M059J (cell line): Measurements from ENCODE around the gene PRELID2. TPM values are rescaled to one million over a fixed set of nuclear protein-coding genes. Genes with fewer than 3 reads are reported as not detected.
A peak's percentile ranks its signal among the peaks of the same experiment; 100 is the strongest.
"Not testable (repeated sequence)": the region's sequence is repeated elsewhere in the genome, so short reads cannot be mapped to it uniquely, and the experiment has no call there.

Experiments used
- DNase-seq: peaks from one replicate; pipeline ENCODE4 v3.0.0-alpha.2; 2012; ENCODE audit warnings: low read depth
- total RNA-seq: library from RNA; depleted of rRNA; stranded (reverse); fragments of >200 nt; shearing (Covaris generic); gene quantifications from 2 replicates; pipeline ENCODE4 v1.2.3, GENCODE V29; 2014; rRNA removed

The PRELID2 gene
- total RNA-seq, 1 experiment from 2014 or later: 15.5 TPM

DNA sequence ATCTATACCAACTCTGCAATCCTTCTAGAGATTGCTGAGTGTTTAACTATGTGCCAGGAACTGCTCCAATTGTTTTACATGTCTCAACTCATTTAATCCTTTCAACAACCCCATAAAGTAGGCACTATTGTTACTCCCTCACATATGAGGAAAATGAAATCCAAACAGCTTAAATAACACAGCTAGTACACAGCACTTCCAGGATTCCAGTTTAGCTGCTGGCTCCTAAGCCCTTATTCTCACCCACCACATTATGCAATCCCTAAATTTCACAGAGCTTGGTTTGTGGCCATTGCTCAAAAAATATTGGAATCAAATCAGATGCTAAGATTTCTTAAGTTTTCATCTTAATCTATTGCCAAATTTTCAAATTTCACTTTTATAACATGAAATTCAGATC lies 84.9 kb downstream of the PRELID2 start:
- no peak for DNase-seq

GRCh38 chr5:145743396-145744061 lies 91.6 kb downstream of the PRELID2 start:
- peak; percentile 52 for DNase-seq

- no peak for DNase-seq
These were observed 95.3 kb downstream of the PRELID2 start for GRCh38 chr5:145739843-145740242.

DNA sequence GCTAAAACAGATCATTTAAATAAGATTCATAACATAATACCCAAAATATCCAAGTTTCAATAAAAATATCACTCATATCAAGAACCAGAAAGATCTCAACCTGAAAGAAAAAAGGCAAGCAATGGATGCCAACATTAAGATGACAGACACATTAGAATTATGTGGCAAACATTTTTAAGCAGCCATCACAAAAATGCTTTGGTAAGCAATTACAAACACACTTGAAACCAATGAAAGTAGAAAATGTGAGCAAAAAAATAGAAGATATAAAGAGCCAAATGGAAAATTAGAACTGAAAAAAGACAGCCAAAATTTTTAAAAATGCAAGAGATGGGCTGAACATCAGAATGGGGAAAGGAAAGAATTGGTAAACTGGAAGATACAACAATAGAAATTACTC lies 96.9 kb downstream of the PRELID2 start:
- DNase-seq: no peak

DNA sequence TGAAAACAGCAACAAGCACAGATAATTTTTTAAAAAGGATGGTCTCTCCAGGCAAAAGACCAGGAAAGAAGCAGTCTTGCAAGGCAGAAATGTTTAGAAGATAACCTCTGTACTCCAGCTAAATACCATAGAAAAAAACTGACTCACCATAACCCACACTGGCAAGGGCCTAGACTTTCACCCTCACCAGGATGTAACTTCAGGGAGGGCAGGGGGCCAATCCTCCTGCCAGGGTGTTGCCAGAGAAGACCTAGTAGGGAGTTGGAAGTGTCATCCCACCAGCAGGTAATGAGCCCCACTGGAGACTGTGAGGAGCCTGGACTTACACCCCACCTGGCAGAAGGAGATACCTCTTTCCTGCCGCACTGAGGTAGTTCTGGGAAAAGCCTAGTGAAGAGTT lies 97.6 kb downstream of the PRELID2 start:
- no peak for DNase-seq

DNA sequence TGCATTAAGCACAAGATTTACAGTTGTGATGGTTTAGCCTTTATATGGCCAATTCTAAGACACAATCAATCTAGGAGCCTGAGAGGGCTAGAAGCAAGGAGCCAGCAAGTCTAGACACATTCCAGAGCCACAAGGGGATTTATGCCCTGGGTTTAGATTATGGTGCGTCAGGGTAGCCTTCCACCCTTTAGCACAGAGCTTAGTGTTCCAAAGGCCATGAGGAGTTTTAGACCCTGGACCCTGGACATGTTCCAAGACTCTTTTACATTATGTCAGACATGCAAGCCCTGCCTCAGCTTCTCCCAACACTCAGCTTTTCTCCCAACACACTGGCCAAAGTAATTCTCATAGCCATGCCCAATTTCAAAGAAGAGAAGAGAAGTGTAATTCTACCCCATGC lies 105.2 kb downstream of the PRELID2 start:
- not testable (repeated sequence) for DNase-seq

DNA sequence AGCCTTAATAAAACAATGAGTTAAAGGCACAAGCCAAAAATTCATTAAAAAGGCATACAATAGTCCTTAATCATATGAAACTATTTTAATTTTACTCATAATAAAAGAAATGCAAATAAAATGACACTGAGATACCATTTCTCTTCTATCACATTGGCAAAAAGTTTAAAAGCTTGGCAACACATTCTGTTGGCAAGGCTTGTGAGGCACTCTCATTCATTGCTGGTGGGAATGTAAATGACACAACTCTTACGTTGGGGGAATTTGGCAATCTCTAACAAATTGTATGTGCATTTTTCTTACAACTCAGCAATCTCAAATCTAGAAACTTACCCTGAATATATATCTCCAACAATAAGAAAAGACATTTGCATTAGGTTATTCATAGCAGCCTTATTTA lies 111.6 kb downstream of the PRELID2 start:
- DNase-seq: no peak

GRCh38 chr5:145718956-145719355 lies 116.2 kb downstream of the PRELID2 start:
- DNase-seq: peak; percentile 36

DNA sequence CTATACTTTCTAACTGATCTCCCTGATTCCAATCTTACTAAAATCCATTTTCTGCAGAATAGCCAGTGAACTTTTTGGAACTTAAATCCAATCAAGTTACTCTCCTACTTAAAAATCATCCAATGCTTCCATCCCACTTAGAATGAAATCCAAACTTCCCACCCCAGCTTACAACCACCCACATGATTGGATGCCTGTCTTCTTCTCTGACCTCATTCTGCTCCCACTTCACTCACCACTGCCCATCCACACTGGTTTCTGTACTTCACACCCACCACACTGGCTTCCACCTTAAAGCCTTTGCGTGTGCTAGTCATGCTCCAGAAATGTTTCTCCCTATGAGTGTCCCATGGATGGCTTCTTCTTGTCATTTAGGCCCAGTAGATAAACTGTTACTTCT lies 119.7 kb downstream of the PRELID2 start:
- no peak for DNase-seq

- no peak for DNase-seq
These were observed 122.9 kb downstream of the PRELID2 start for GRCh38 chr5:145712245-145712644.

DNA sequence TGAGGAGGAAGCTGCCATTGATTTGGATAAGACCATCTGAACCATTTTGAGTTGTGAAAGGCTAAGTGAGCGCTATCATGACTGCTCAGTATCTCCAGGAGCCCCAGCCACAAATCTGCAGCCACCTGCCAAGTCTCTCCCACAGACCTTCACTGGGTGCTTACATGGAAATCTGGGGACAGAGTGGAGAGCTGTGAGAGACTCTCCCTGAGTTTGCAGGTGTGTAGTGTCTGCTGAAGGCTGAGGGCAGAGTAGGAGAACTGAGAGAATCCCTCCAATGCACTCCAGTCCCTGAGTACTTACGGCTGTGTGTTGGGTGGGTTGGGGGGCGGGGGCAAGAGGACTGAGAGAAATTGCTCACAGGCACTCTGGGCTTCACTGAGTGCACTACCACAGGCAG lies 123.7 kb downstream of the PRELID2 start:
- no peak for DNase-seq

Other genes with a start within 250 kb of the PRELID2 start
- not detected in 2 replicates for gene GRXCR2, start 37.7 kb upstream of the PRELID2 start, total RNA-seq
- gene SH3RF2, start 101.2 kb upstream of the PRELID2 start, total RNA-seq: 7.6 and 11.9 TPM in 2 replicates